Uterus (tissue), 4 donors: Measurements from ENCODE around the gene RNPS1. TPM values are rescaled to one million over a fixed set of nuclear protein-coding genes. Genes with fewer than 3 reads are reported as not detected.

ENCODE experiments used
- DNase-seq, 2 donors: peaks; one replicate each; pipeline ENCODE4 v3.0.0-alpha.2; 2019 to 2020
- H3K27ac ChIP-seq, 2 donors: fragments of 200-600 bp; sonication (generic); 1 replicate in 1 of 2; 2 replicates in 1 of 2; pipeline ENCODE4 v1.5.1; 2016 to 2018
- H3K27me3 ChIP-seq, 2 donors: fragments of 200-600 bp; sonication (generic); one replicate each; pipeline ENCODE4 v1.5.1; 2018 to 2019; ENCODE audit warnings: control low read depth in 1 of 2
- H3K36me3 ChIP-seq, 2 donors: fragments of 200-600 bp; sonication (generic); one replicate each; pipeline ENCODE4 v1.5.1; 2019; ENCODE audit warnings: control low read depth in 1 of 2
- H3K4me1 ChIP-seq, 2 donors: fragments of 200-600 bp; sonication (generic); one replicate each; pipeline ENCODE4 v1.5.1; 2018 to 2019; ENCODE audit warnings: control low read depth in 1 of 2
- H3K4me3 ChIP-seq, 2 donors: fragments of 200-600 bp; sonication (generic); 1 replicate in 1 of 2; 2 replicates in 1 of 2; pipeline ENCODE4 v1.5.1; 2018 to 2019; ENCODE audit warnings: mild to moderate bottlenecking in 1 of 2
- H3K9me3 ChIP-seq, 2 donors: fragments of 200-600 bp; sonication (generic); one replicate each; pipeline ENCODE4 v1.5.1; 2019; ENCODE audit warnings: control low read depth in 1 of 2
- POLR2A ChIP-seq, 2 donors: fragments of 450-650 bp; IDR thresholded peaks; one replicate each; pipeline ENCODE4 v1.6.1; 2016; ENCODE audit warnings: antibody characterized with exemption in 2 of 2, mild to moderate bottlenecking in 1 of 2, moderate library complexity in 1 of 2
- intact Hi-C: fragments of 100-400 bp; cut with DNase I; formaldehyde crosslinking; loops from one replicate; pipeline ENCODE4 v1.15.1; 2023; ENCODE audit warnings: low total_unique reads
- total RNA-seq, 4 donors: library from RNA; depleted of rRNA in 3 of 4; stranded (reverse); fragments of >200 nt in 3 of 4; gene quantifications; one replicate each; pipeline versions ENCODE4 v1.1.0 to v1.2.4, GENCODE V29; 2014 to 2023
- TF ChIP-seq, protein P1 (sequence below), 4 experiments: fragments of 200-600 bp in 2 of 4; fragments of 450-650 bp in 2 of 4; sonication (generic) in 2 of 4; IDR thresholded peaks; one replicate each; pipeline ENCODE4 v1.5.1; 2016 to 2019; ENCODE audit warnings: antibody characterized with exemption in 4 of 4, mild to moderate bottlenecking in 2 of 4, moderate library complexity in 1 of 4
- donor health status: DM: yes; HTN: yes; CAD: no.

The RNPS1 gene
- total RNA-seq, 4 donors from 2014 or later = 36.1 to 175 (median 85.5) TPM

DNA sequence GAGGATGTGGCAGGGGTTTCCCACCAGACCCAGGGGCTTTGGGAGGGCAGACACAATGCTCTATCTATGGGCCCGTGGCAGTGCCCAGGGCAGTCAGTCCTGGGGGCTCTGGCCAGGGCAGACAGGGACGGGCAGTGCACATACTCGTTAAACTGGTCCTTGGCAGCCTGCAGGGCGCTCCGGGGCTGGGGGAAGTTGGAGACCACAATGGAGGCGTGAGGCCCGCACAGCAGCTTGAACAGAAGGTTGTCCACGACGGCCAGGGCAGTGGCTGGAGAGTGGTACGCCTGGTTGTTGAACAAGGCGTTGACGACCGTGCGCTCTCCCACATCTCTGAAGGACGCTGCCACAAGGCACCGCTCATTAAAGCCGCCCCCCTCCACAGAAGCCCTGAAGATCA lies 18.6 kb upstream of the RNPS1 start:
- Histone ChIP-seq H3K9me3 (no peaks in the 10 kb centered on the region), H3K36me3 (no peaks in the 10 kb centered on the region), H3K27me3 (no peaks in the 10 kb centered on the region), H3K27ac (no peak overlapping the region), H3K4me1 (no peaks in the 10 kb centered on the region), H3K4me3 (no peak overlapping the region)
- DNase-seq = no peak
- intact Hi-C loops = no loop called here
- TF ChIP-seq, protein P1, sequence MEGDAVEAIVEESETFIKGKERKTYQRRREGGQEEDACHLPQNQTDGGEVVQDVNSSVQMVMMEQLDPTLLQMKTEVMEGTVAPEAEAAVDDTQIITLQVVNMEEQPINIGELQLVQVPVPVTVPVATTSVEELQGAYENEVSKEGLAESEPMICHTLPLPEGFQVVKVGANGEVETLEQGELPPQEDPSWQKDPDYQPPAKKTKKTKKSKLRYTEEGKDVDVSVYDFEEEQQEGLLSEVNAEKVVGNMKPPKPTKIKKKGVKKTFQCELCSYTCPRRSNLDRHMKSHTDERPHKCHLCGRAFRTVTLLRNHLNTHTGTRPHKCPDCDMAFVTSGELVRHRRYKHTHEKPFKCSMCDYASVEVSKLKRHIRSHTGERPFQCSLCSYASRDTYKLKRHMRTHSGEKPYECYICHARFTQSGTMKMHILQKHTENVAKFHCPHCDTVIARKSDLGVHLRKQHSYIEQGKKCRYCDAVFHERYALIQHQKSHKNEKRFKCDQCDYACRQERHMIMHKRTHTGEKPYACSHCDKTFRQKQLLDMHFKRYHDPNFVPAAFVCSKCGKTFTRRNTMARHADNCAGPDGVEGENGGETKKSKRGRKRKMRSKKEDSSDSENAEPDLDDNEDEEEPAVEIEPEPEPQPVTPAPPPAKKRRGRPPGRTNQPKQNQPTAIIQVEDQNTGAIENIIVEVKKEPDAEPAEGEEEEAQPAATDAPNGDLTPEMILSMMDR (IDR thresholded peaks at IDR 0.05) = no peak
- TF ChIP-seq POLR2A (IDR thresholded peaks at IDR 0.05) = no peak

DNA sequence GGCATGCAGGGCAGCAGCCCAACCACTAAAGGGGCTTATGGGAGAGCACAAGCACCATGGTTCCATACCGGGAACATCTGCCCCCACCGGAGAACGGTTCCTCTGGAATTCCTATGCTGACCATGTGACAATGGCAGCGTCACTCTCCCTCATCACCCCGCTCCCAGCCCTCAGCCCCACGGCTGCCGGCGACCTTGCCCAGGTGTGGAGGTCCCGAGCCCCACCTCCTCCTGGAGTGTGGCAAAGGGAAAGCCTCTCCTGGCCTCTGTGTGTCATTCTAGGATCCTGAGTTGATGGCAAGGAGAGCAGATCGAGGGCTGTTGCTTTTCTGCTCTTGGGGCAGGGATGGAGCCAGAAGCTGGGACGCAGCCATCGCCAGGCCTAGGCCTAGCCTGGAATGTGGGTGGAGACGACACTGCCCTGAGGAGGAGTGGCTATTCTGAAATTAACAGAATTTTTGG lies 17.8 kb upstream of the RNPS1 start:
- intact Hi-C loops = no loop called here
- Histone ChIP-seq H3K27me3 (no peaks in the 10 kb centered on the region), H3K9me3 (no peaks in the 10 kb centered on the region), H3K27ac (no peak overlapping the region), H3K4me1 (no peaks in the 10 kb centered on the region), H3K36me3 (no peaks in the 10 kb centered on the region), H3K4me3 (no peak overlapping the region)
- TF ChIP-seq POLR2A (IDR thresholded peaks at IDR 0.05) = no peak
- TF ChIP-seq, protein P1 (IDR thresholded peaks at IDR 0.05) = no peak
- no peak for DNase-seq

DNA sequence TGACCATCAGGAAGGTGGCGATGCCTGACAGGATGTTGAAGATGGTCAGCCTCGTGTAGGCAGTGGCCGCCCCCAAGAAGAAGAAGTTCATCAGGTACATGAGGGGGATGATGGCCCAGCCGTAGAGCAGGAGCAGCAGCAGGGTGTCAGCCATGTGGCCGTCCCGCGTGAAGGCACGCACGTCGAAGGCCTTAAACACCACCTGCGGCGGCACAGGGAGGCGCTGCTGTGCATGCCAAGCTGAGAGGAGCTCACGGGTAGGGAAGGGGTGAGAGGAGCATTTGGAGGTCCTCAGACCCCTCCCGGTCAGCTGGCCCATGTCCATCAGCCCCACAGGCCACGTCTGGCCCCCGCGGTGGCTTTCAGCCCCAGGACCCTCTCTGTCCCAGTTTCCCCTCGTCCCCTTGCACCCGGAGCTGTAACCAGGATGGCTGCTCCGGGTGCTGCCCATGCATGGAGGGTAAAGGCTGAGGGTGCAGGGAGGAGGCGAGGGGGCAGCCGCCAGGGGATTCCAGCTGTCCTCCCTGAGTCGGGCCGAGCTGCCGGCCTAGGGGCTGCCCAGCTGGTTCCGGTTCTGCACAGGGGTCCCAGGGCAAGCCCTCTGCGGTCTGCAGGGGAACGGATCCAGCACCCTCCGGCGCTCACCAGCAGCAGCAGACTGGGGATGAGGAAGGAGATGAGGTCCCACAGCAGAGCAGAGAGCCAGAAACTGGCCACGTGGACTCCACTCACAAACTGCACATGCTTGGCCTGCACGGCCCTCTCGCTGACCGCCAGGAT lies 17.1 kb upstream of the RNPS1 start:
- no peaks in the 10 kb centered on the region for H3K9me3 ChIP-seq
- no peaks in the 10 kb centered on the region for H3K27me3 ChIP-seq
- H3K4me3 ChIP-seq = no peak overlapping the region
- DNase-seq = no peak
- H3K4me1 ChIP-seq = no peaks in the 10 kb centered on the region
- no peak for TF ChIP-seq POLR2A (IDR thresholded peaks at IDR 0.05)
- TF ChIP-seq, protein P1 (IDR thresholded peaks at IDR 0.05) = no peak
- H3K27ac ChIP-seq = no peak overlapping the region
- no peaks in the 10 kb centered on the region for H3K36me3 ChIP-seq
- intact Hi-C loops = no loop called here

DNA sequence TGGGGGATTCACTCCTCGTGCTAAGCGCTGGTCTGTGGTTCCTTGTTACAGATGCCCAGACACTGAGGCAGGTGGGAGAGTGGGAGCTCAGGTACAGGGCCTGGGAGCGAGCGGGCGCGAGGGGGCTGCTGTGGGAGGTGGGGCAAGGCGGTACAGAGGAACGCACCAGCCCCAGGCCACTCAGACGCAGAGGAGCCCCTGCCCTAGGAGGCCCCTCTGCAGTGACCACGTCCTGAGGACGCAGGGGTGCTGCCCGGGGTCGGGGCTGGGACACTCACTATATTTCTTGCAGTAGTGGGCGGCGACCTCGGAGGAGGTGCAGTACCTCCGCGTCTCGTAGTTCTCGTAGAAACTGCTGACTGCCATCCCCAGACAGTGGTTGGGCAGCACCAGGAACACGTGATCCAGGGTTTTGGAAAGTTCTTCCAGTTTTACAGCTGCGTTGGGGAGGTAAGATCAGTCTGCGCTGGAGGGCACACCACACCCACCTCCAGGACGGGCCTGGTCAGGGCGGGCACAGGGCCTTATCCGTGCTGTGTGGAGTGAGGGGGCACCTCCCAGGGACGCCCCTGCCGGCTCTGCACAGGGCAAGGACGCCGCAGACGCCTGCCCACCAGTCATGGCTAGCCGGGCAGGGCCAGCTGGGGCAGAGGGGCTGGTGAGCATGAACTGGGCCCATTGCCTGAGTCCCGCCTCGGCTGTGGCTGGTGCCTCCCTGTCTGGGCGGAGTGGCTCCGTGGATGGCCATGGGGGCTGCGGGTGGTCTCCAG lies 16.3 kb upstream of the RNPS1 start:
- Histone ChIP-seq H3K27ac (no peak overlapping the region), H3K36me3 (no peaks in the 10 kb centered on the region), H3K4me1 (no peaks in the 10 kb centered on the region), H3K4me3 (no peak overlapping the region), H3K9me3 (no peaks in the 10 kb centered on the region), H3K27me3 (no peaks in the 10 kb centered on the region)
- intact Hi-C loops = no loop called here
- TF ChIP-seq POLR2A (IDR thresholded peaks at IDR 0.05) = no peak
- TF ChIP-seq, protein P1 (IDR thresholded peaks at IDR 0.05) = no peak
- DNase-seq = no peak
